ENCODE results near the gene STRA6.
"Not testable (repeated sequence)": the region's sequence is repeated elsewhere in the genome, so short reads cannot be mapped to it uniquely, and the experiment has no call there.

Gene STRA6

GRCh38 chr15:74178326-74179100 lies 24.1 kb downstream of the STRA6 start:
- no peak for DNase-seq

- DNase-seq, result no peak
These were observed 26.0 kb downstream of the STRA6 start for GRCh38 chr15:74176262-74177214.

- no peak for DNase-seq
These were observed 27.1 kb downstream of the STRA6 start for GRCh38 chr15:74175271-74176191.

- DNase-seq, result no peak
These were observed 27.7 kb downstream of the STRA6 start for GRCh38 chr15:74174958-74175253.

- DNase-seq, result no peak
These were observed 28.2 kb downstream of the STRA6 start for GRCh38 chr15:74174219-74174957.

- no peak for DNase-seq
These were observed 29.0 kb downstream of the STRA6 start, which contains the start of gene ISLR for GRCh38 chr15:74173380-74174218. ISLR (plus strand) TSS chr15:74173710; CDS start chr15:74174859, 1,149 bp downstream.

- DNase-seq, result no peak
These were observed 29.7 kb downstream of the STRA6 start for GRCh38 chr15:74172701-74173379.

- DNase-seq, result no peak
These were observed 30.5 kb downstream of the STRA6 start for GRCh38 chr15:74171965-74172541.

- no peak for DNase-seq
These were observed 31.6 kb downstream of the STRA6 start for GRCh38 chr15:74170875-74171578.

- DNase-seq, result no peak
These were observed 32.3 kb downstream of the STRA6 start for GRCh38 chr15:74170071-74170844.

- no peak for DNase-seq
These were observed 33.9 kb downstream of the STRA6 start for GRCh38 chr15:74168711-74169126.

- DNase-seq, result no peak
These were observed 34.7 kb downstream of the STRA6 start for GRCh38 chr15:74167891-74168331.

- DNase-seq, result no peak
These were observed 37.1 kb downstream of the STRA6 start for GRCh38 chr15:74165461-74165860.

- DNase-seq, result not testable (repeated sequence)
These were observed 40.4 kb downstream of the STRA6 start for GRCh38 chr15:74162195-74162536.

GRCh38 chr15:74160390-74160789 lies 42.2 kb downstream of the STRA6 start:
- not testable (repeated sequence) for DNase-seq

GRCh38 chr15:74159773-74160172 lies 42.8 kb downstream of the STRA6 start:
- DNase-seq, result no peak

- no peak for DNase-seq
These were observed 43.5 kb downstream of the STRA6 start for GRCh38 chr15:74158855-74159650.

Data from stimulated activated CD4-positive, alpha-beta T cell treated with anti-CD3 and anti-CD28 coated beads, Interleukin-1b, Interleukin-23, amount 100 ng/mL, for 48 hours (primary cell).